Parathyroid adenoma (tissue), 2 donors: ENCODE measurements around the gene PITPNM1.

Experiments
- H2AFZ ChIP-seq: fragments of 300-600 bp; sonication (generic); one replicate; pipeline ENCODE4 v1.7.0; 2017; ENCODE audit warnings: antibody characterized with exemption, mild to moderate bottlenecking
- H3K27ac ChIP-seq: fragments of 300-600 bp; sonication (generic); one replicate; pipeline ENCODE4 v1.7.0; 2017
- H3K27me3 ChIP-seq: fragments of 300-600 bp; sonication (generic); one replicate; pipeline ENCODE4 v1.7.0; 2017; ENCODE audit warnings: low read length; ENCODE audit not compliant: control insufficient read depth, insufficient read depth
- H3K36me3 ChIP-seq: fragments of 300-600 bp; sonication (generic); one replicate; pipeline ENCODE4 v1.7.0; 2017; ENCODE audit warnings: low read length; ENCODE audit not compliant: control insufficient read depth, insufficient read depth
- H3K4me1 ChIP-seq: fragments of 300-600 bp; sonication (generic); one replicate; pipeline ENCODE4 v1.7.0; 2017; ENCODE audit warnings: control low read depth
- H3K4me2 ChIP-seq: fragments of 300-600 bp; sonication (generic); one replicate; pipeline ENCODE4 v1.7.0; 2017; ENCODE audit warnings: low read length
- H3K4me3 ChIP-seq: fragments of 300-600 bp; sonication (generic); one replicate; pipeline ENCODE4 v1.7.0; 2017; ENCODE audit warnings: low read depth, low read length
- H3K79me2 ChIP-seq: fragments of 300-600 bp; sonication (generic); one replicate; pipeline ENCODE4 v1.7.0; 2017; ENCODE audit warnings: control low read depth
- H3K9ac ChIP-seq: fragments of 300-600 bp; sonication (generic); one replicate; pipeline ENCODE4 v1.7.0; 2017; ENCODE audit warnings: mild to moderate bottlenecking
- H3K9me3 ChIP-seq: fragments of 300-600 bp; sonication (generic); one replicate; pipeline ENCODE4 v1.7.0; 2017; ENCODE audit warnings: low read length; ENCODE audit not compliant: control insufficient read depth
- TF ChIP-seq, protein P1 (sequence below): fragments of 300-600 bp; sonication (generic); IDR thresholded peaks from one replicate; pipeline ENCODE4 v1.7.0; 2017; ENCODE audit warnings: antibody characterized with exemption, mild to moderate bottlenecking
- donor health status: primary hyperparathyroidism.

The PITPNM1 gene

DNA sequence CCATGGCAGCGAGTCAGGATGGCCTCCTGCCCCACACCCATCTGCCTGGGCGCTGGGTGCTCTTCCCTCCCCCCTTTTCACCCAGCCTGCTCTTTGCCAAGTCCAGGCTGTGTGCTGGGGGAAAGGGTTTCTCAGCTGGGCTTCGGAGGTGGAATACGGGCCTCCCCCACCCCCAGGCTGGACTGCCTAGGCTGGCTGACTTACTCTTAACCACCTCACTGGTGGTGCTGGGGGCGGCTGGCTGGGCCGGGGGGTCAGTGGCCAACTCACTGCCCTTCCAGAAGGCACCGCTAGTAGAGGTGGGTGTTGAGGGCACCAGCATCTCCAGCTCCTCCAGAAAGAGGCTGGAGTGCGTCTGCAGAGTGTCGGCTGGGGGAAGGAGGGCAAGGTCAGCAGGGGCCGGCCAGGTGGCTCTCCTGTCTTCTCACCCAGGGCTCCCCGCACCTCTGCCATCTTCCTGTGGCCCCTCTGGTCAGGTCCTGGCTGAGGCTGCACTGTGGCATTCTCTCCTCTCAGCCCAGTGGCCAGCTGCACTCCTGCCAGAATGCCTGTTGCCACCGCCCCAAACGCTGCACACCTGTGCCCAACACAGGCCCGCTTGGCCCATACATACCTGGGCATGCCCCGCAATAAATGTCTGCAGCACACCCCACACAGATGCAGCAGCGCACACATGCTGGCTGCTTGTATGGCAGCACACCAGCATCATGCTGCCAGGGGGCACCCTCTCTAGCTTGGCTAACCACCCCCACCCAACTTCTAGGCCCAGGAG lies 9.7 kb downstream of the PITPNM1 start:
- no peaks in the 10 kb centered on the region for H3K9me3 ChIP-seq
- no peaks in the 10 kb centered on the region for H3K79me2 ChIP-seq
- no peak overlapping the region for H3K9ac ChIP-seq
- H3K4me2 ChIP-seq: no peak overlapping the region
- TF ChIP-seq, protein P1, sequence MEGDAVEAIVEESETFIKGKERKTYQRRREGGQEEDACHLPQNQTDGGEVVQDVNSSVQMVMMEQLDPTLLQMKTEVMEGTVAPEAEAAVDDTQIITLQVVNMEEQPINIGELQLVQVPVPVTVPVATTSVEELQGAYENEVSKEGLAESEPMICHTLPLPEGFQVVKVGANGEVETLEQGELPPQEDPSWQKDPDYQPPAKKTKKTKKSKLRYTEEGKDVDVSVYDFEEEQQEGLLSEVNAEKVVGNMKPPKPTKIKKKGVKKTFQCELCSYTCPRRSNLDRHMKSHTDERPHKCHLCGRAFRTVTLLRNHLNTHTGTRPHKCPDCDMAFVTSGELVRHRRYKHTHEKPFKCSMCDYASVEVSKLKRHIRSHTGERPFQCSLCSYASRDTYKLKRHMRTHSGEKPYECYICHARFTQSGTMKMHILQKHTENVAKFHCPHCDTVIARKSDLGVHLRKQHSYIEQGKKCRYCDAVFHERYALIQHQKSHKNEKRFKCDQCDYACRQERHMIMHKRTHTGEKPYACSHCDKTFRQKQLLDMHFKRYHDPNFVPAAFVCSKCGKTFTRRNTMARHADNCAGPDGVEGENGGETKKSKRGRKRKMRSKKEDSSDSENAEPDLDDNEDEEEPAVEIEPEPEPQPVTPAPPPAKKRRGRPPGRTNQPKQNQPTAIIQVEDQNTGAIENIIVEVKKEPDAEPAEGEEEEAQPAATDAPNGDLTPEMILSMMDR: no peak
- H3K4me3 ChIP-seq: no peak overlapping the region
- no peak overlapping the region for H2AFZ ChIP-seq
- no peaks in the 10 kb centered on the region for H3K4me1 ChIP-seq
- no peaks in the 10 kb centered on the region for H3K27me3 ChIP-seq
- no peaks in the 10 kb centered on the region for H3K36me3 ChIP-seq
- H3K27ac ChIP-seq: no peak overlapping the region

DNA sequence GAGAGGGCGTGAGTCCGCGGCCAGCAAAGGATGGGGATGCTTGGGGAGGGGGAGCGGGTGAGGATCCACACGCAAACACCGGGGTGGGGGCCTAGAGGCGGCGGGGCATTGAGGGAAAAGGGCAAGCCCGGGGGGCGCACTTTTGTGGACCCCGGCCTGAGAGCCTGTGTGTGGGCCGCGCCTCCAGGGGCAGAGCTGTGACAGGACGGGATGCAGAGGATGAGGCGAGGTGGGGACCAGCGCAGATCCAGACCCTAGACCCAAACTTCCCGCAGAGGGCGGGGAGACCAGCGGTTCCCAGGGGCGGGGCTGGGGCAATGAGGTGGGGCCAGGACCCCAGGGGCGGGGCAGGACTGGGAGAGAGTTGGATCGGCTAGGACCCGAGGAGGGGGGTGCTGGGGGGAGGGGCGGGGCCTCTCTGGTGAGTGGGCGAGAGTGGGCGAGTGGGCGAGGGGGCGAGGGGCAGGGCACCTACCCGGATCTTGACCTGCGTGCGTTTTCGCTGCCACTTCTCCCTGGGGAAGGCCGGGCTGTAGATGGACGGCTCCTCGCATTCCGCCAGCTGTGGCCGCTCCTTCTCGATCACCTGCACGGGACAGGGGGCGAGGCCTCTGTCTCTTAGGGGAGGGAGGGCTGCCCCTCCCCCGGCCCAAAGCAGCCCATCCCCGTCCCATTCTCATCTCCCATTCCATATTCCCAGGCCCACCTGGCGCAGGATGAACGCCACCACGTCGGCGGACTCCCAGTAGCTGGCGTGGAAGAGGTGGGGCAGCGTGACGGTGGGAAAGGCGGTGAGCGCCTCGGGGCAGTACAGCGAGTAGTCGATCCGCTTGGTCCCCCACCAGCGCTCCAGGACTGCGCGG lies 10.6 kb downstream of the PITPNM1 start:
- no peaks in the 10 kb centered on the region for H3K36me3 ChIP-seq
- H3K9ac ChIP-seq: no peak overlapping the region
- no peak overlapping the region for H3K4me3 ChIP-seq
- H3K4me1 ChIP-seq: no peaks in the 10 kb centered on the region
- H3K4me2 ChIP-seq: no peak overlapping the region
- no peaks in the 10 kb centered on the region for H3K27me3 ChIP-seq
- H3K9me3 ChIP-seq: no peaks in the 10 kb centered on the region
- no peak overlapping the region for H3K27ac ChIP-seq
- TF ChIP-seq, protein P1: no peak
- no peaks in the 10 kb centered on the region for H3K79me2 ChIP-seq
- no peak overlapping the region for H2AFZ ChIP-seq

DNA sequence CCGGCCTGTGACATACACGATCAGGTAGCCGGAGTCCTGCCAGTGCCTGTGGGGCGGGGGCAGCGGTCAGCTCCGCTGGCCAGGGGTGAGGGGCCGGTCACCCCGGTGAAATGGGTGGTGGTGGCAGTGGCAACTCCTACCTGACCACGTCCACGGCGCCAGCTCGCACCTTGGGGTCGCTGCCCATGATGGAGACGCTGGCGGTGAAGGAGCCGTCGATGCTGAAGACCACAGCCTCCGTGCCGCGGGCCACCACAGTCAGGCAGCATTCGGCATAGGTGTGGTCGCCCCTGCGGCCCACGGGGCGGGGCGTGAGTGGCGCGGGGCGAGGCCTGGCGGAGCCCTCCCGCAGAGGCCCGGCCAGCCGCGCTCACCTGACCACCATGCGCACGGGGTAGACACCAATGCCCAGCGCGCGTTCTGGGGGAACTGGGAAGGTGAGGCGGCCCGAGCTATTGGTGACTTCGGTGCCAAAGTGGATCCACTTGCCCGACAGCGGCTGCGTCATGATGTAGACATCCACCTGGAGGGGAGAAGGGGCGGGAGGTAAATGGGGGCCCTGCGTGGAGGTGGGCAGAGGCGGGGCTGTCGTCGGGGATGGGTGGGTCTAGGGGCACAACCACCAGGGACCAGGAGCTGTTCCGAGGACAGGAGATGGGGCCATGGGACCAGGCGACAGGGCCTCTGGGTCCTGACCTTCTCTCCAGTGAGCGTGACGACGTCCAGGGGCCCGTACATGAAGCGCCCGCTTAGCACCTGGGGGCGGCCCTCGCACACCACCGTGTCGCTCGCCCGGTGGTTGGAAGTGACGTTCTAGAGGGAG lies 11.4 kb downstream of the PITPNM1 start:
- H3K4me1 ChIP-seq: no peaks in the 10 kb centered on the region
- no peak overlapping the region for H3K4me3 ChIP-seq
- TF ChIP-seq, protein P1: no peak
- no peak overlapping the region for H3K4me2 ChIP-seq
- no peaks in the 10 kb centered on the region for H3K36me3 ChIP-seq
- no peak overlapping the region for H3K27ac ChIP-seq
- no peaks in the 10 kb centered on the region for H3K27me3 ChIP-seq
- H3K79me2 ChIP-seq: no peaks in the 10 kb centered on the region
- no peaks in the 10 kb centered on the region for H3K9me3 ChIP-seq
- H3K9ac ChIP-seq: no peak overlapping the region
- no peak overlapping the region for H2AFZ ChIP-seq

DNA sequence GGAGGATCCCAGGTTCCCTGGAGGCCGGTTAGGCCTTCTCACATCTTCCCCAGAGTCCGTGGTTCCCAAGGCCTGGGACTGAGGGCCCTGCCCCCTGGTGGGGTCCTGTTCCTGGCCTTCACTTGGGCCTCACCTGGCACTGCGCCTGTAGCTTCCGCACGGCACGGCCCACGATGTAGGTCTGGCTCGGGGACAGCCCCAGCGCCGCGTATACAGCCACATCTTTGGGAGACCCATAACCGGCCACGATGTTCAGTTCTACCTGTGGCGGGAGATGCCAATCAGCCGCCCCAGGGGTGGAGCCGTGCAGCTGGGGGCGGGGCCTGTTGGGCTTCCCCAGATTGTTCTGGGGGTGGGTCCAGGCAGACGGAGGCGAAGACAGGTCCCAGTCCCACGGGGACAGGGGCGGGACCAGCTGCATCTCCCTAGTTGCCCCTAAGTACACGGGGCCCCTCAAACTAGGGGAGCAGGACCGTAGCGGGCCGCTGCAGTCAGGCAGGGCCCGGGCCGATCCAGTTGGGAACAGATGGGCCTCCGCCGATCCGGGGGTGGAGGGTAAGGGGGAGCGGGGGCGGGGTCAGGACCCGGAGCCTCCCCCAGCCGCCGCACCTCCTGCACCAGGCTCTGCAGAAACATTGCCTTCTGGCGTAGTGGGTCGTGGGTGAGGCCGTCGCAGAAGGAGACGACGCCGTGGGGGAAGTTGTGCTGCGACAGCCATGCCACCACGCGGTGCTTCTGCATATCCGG lies 12.2 kb downstream of the PITPNM1 start:
- no peaks in the 10 kb centered on the region for H3K9me3 ChIP-seq
- no peak overlapping the region for H3K4me2 ChIP-seq
- TF ChIP-seq, protein P1: no peak
- no peak overlapping the region for H2AFZ ChIP-seq
- no peaks in the 10 kb centered on the region for H3K4me1 ChIP-seq
- no peaks in the 10 kb centered on the region for H3K79me2 ChIP-seq
- no peak overlapping the region for H3K27ac ChIP-seq
- no peak overlapping the region for H3K9ac ChIP-seq
- no peaks in the 10 kb centered on the region for H3K36me3 ChIP-seq
- no peaks in the 10 kb centered on the region for H3K27me3 ChIP-seq
- no peak overlapping the region for H3K4me3 ChIP-seq
